BJ (cell line): ENCODE results near the gene ACTL7A. TPM values are rescaled to one million over a fixed set of nuclear protein-coding genes. Genes with fewer than 3 reads are reported as not detected.
"Not testable (repeated sequence)": the region's sequence is repeated elsewhere in the genome, so short reads cannot be mapped to it uniquely, and the experiment has no call there.

Experiments used
- CTCF ChIA-PET: fragments of 350-600 bp; formaldehyde crosslinking; extraction: SDS; loops from one replicate; lab custom pipeline; 2021; ENCODE audit warnings: antibody characterized with exemption, inconsistent platforms; lab: Yijun Ruan, JAX
- POLR2A ChIA-PET: fragments of 300-600 bp; sonication (Branson Sonifier 250); formaldehyde crosslinking; extraction: SDS; loops from one replicate; lab custom pipeline; 2021; ENCODE audit warnings: antibody characterized with exemption; lab: Charles Lee
- DNase-seq: peaks from one replicate; pipeline ENCODE4 v3.0.0-alpha.2; 2011; ENCODE audit warnings: low read depth
- H3K27me3 ChIP-seq: 2 replicates; pipeline ENCODE4 v1.6.0; 2011; ENCODE audit warnings: low read length; ENCODE audit not compliant: control insufficient read depth, insufficient read depth
- H3K36me3 ChIP-seq: 2 replicates; pipeline ENCODE4 v1.5.1; 2011; ENCODE audit warnings: low read length; ENCODE audit not compliant: control insufficient read depth, insufficient read depth
- H3K4me3 ChIP-seq: 2 replicates; pipeline ENCODE4 v1.5.1; 2011; ENCODE audit warnings: low read depth, mild to moderate bottlenecking, control low read depth, low read length
- polyA plus RNA-seq: library from polyadenylated mRNA; depleted of rRNA; stranded (reverse); fragments of >200 nt; gene quantifications from 2 replicates; pipeline ENCODE4 v1.2.3, GENCODE V29; 2011
- TF ChIP-seq, protein P1 (sequence below): IDR thresholded peaks from 2 replicates; pipeline ENCODE4 v1.5.1; 2011; ENCODE audit warnings: low read depth, mild to moderate bottlenecking, control low read depth, inconsistent platforms, low read length, moderate library complexity; ENCODE audit not compliant: insufficient read depth

ACTL7A gene
- polyA plus RNA-seq, 1 experiment: not detected

DNA sequence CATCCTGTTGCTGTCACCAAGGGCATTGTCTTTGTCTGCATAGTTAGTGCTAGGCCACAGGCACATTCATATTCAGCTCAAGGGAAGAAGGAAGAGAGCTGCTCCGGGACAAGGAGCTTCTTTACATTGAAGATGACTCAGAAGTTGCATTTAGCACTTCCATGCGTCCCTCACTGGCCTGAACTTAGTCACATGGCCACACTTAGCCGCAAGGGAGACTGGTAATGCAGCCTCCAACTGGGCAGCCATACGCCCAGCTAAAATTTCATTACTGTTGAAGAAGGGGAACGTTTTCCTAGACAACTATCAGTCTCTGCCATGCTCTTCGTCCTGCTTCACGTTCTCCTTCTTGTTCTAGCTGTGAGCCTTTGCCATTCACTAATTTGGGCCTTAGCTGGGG lies 26.2 kb upstream of the ACTL7A start:
- CTCF ChIA-PET: interaction anchor here (0.5 to 1.2 kb wide), 3 partner anchors 13 to 64 kb away, joined by 3 read pairs; no protein-coding TSS in a partner anchor
- Histone ChIP-seq H3K36me3 (no peaks in the 10 kb centered on the region), H3K27me3 (peaks cover under 1% of the 10 kb centered on the region; the same call in 1 of the 2 replicates), H3K4me3 (no peak overlapping the region)
- DNase-seq: no peak
- TF ChIP-seq, protein P1, sequence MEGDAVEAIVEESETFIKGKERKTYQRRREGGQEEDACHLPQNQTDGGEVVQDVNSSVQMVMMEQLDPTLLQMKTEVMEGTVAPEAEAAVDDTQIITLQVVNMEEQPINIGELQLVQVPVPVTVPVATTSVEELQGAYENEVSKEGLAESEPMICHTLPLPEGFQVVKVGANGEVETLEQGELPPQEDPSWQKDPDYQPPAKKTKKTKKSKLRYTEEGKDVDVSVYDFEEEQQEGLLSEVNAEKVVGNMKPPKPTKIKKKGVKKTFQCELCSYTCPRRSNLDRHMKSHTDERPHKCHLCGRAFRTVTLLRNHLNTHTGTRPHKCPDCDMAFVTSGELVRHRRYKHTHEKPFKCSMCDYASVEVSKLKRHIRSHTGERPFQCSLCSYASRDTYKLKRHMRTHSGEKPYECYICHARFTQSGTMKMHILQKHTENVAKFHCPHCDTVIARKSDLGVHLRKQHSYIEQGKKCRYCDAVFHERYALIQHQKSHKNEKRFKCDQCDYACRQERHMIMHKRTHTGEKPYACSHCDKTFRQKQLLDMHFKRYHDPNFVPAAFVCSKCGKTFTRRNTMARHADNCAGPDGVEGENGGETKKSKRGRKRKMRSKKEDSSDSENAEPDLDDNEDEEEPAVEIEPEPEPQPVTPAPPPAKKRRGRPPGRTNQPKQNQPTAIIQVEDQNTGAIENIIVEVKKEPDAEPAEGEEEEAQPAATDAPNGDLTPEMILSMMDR: no peak
- POLR2A ChIA-PET: no interaction called here

DNA sequence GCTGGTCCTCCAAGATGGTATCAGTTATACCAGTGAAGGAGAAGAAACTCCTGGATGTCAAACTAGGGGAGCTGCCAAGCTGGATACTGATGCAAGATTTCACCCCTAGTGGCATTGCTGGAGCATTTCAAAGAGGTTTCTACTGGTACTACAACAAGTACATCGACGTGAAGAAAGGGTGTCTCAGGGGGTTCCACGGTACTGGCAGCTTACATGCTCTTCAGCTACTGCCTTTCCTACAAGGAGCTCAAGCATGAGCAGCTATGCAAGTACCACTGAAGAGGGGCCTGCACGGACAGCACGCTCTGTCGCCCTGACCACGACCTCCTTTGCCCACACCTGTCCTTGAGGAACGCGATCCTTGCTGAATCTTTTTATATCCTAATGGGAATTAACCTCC lies 25.7 kb upstream of the ACTL7A start:
- Histone ChIP-seq H3K36me3 (no peaks in the 10 kb centered on the region), H3K4me3 (no peak overlapping the region), H3K27me3 (no peaks in the 10 kb centered on the region)
- ChIA-PET POLR2A (no interaction called here), CTCF (interaction anchor here (1.2 to 1.3 kb wide), 2 partner anchors 13 to 1370 kb away, joined by 3 read pairs; no protein-coding TSS in a partner anchor)
- DNase-seq: no peak
- TF ChIP-seq, protein P1: no peak

DNA sequence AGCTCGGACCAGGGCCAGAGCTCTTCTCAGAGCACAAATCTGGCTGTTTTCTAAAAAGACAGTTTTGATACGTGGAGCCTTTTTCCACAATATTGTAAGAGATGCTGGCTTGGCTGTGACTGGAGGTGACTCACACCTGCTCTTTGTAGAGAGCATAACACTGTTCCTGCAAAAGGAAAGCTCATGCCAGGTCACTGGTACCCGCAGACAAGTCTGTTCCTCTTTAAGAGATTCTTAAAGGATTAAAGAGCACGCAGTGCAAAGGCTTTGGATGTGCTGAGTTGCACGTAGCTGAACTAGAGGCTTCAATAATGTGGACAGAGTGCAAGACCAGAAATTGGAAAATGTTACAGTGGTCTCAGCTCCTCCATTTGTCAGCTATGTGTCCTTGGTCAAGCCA lies 25.3 kb upstream of the ACTL7A start:
- POLR2A ChIA-PET: interaction anchor here (0.5 kb wide), 1 partner anchor 96 kb away, joined by 6 read pairs; no protein-coding TSS in a partner anchor
- TF ChIP-seq, protein P1: no peak
- Histone ChIP-seq H3K4me3 (no peak overlapping the region), H3K36me3 (no peaks in the 10 kb centered on the region), H3K27me3 (no peaks in the 10 kb centered on the region)
- no peak for DNase-seq
- CTCF ChIA-PET: interaction anchor here (1.2 to 1.3 kb wide), 2 partner anchors 12 to 1371 kb away, joined by 3 read pairs; no protein-coding TSS in a partner anchor

DNA sequence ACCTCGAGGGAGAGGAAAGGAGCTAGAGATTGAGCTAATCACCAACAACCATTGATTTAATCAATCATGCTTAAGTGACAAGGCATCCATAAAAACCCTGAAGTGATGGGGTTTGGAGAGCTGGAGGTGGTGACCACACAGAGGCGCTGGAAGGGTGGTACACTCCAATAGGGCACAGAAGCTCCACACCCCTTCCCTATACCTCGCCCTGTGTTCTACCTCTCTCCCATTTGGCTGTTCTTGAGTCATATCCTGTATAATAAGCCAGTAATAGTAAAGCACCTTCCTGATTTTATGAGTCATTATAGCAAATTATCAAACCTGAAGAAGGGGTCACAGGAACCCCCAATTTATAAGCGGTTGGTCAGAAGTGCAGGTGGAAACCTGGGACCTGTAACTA lies 24.5 kb upstream of the ACTL7A start:
- TF ChIP-seq, protein P1: no peak
- Histone ChIP-seq H3K27me3 (no peaks in the 10 kb centered on the region), H3K4me3 (no peak overlapping the region), H3K36me3 (no peaks in the 10 kb centered on the region)
- DNase-seq: no peak
- CTCF ChIA-PET: interaction anchor here (1.3 kb wide), 1 partner anchor 1372 kb away, joined by 3 read pairs; no protein-coding TSS in a partner anchor
- POLR2A ChIA-PET: no interaction called here

DNA sequence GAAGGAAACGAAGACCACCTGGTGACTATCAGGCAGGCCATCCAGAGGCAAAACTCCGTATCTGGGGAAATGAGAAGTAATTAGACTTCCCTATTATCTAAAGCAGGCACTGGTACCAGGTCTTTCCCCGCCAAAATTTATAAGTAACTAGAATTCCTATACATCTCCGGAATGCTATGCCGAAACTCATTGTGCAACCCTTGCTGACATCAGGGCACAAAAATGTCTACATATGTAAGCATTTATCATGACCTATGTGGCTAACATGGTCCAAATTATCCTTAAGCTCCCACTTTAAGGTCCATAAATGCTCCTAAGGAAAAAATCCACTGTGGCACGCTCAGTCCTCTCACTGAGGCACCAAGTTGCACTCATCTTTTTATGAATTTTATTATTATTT lies 24.0 kb upstream of the ACTL7A start:
- Histone ChIP-seq H3K36me3 (no peaks in the 10 kb centered on the region), H3K27me3 (no peaks in the 10 kb centered on the region), H3K4me3 (no peak overlapping the region)
- DNase-seq: no peak
- TF ChIP-seq, protein P1: no peak
- POLR2A ChIA-PET: no interaction called here
- CTCF ChIA-PET: no interaction called here

DNA sequence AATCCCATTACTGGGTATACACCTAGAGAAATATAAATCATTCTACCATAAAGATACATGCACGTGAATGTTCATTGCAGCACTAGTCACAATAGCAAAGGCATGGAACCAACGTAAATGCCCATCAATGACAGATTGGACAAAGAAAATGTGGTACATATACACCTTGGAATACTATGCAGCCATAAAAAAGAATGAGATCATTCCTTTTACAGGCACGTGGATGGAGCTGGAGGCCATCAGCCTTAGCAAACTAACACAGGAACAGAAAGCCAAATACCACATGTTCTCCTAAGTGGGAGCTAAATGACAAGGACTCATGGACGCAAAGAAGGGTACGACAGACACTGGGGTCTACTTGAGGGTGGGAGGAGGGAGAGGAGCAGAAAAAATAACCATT lies 22.5 kb upstream of the ACTL7A start:
- H3K36me3 ChIP-seq, H3K4me3 ChIP-seq, DNase-seq, CTCF ChIA-PET, POLR2A ChIA-PET, H3K27me3 ChIP-seq: not testable (repeated sequence)
